Measurements from ENCODE around the gene MICAL1. TPM values are rescaled to one million over a fixed set of nuclear protein-coding genes. Genes with fewer than 3 reads are reported as not detected.

Gene MICAL1
- total RNA-seq, 1 experiment from 2014 or later, result 92.9 TPM

DNA sequence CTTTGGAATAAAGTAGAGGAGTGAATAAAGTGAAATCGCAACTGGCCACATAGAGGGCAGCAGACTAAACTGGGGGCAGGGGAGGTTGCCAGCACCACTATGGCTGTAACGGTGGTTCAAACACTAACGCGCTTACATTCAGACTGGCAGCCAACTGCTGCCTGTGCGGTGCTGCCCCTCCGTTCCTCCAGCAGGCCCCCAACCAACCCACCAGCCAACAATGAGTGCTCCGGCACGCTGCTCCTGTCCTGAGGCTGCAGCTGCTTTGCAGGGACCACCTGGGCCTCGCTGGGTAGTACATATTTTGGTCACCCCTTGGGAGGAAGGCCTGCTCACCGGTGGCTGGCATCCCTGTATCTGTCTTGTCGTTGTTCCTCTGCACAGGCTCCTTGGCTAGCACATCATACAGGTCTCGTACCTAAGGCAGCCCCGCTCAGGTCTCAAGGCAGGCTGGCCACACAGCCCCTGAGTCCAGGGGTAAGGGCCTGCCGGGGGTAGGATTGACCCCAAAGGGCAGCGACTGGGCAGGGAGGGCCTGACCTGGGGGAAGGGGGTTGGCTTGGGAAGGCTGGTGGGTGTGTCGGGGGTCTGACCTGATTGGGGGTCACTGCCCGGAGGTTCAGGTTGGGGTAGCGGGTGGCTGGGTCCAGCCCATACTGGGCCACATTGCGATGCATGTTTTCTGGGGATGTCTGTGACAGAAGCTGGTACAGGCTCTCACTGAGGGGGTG is 6.3 kb downstream of the MICAL1 start:
- Histone ChIP-seq H4K20me1 (ENCODE audit: control insufficient read depth, insufficient read depth, insufficient read length) (no peaks in the 10 kb centered on the region), H4K8ac (replicated peaks; ENCODE audit: insufficient read length, low read depth, low read length) (no peak overlapping the region)
- H3K9me3 Mint-ChIP-seq, result no peaks in the 10 kb centered on the region; a peak in 1 of 5 replicates

More for the DNA sequence above, 6.3 kb downstream of the MICAL1 start:
- TF ChIP-seq, protein P1, sequence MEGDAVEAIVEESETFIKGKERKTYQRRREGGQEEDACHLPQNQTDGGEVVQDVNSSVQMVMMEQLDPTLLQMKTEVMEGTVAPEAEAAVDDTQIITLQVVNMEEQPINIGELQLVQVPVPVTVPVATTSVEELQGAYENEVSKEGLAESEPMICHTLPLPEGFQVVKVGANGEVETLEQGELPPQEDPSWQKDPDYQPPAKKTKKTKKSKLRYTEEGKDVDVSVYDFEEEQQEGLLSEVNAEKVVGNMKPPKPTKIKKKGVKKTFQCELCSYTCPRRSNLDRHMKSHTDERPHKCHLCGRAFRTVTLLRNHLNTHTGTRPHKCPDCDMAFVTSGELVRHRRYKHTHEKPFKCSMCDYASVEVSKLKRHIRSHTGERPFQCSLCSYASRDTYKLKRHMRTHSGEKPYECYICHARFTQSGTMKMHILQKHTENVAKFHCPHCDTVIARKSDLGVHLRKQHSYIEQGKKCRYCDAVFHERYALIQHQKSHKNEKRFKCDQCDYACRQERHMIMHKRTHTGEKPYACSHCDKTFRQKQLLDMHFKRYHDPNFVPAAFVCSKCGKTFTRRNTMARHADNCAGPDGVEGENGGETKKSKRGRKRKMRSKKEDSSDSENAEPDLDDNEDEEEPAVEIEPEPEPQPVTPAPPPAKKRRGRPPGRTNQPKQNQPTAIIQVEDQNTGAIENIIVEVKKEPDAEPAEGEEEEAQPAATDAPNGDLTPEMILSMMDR (conservative IDR thresholded peaks at IDR 0.05), result no peak
- H3K9ac ChIP-seq (ENCODE audit: extremely low read depth, insufficient read length, low read length), result no peak overlapping the region
- no peak overlapping the region for H3K4me2 ChIP-seq (ENCODE audit: insufficient read depth, insufficient read length, low read length)
- H2BK5ac ChIP-seq (ENCODE audit: insufficient read length, low read length), result no peak overlapping the region
- H3K23ac ChIP-seq (ENCODE audit: insufficient read length, low read depth, low read length), result no peak overlapping the region
- H4K91ac ChIP-seq (ENCODE audit: insufficient read length, low read depth, low read length), result no peak overlapping the region
- Mint-ChIP-seq H3K4me3 (no peak overlapping the region), H3K27me3 (ENCODE audit: low read depth) (no peaks in the 10 kb centered on the region), H3K4me1 (peaks cover 4% of the 10 kb centered on the region in 2 experiments; a peak in 3 of 4 replicates), H3K36me3 (ENCODE audit: insufficient read depth in 1 of 3, low read depth in 3 of 3) (peaks cover 19 to 77% (median 59%) of the 10 kb centered on the region in 3 experiments), H3K27ac (peak overlapping the region in 1 of 3 experiments; percentile 55; a peak in 1 of 7 replicates)
- no peaks in the 10 kb centered on the region for H3K79me1 ChIP-seq (ENCODE audit: insufficient read depth, low read depth, low read length, poor library complexity, severe bottlenecking)
- H3K27ac ChIP-seq (ENCODE audit: insufficient read length, low read depth, low read length), result no peak overlapping the region
- H3K4ac ChIP-seq (ENCODE audit: low read depth, low read length), result no peak overlapping the region
- H3K79me2 ChIP-seq (ENCODE audit: insufficient read depth, low read length), result no peaks in the 10 kb centered on the region
- no CpG with 5 or more reads among the region's 19 CpGs for WGBS (ENCODE audit: extremely low coverage, insufficient read length, low lambda C conversion rate)
- no peak overlapping the region for H2BK120ac ChIP-seq (ENCODE audit: low read depth, low read length, poor library complexity, severe bottlenecking)
- H3K4me1 ChIP-seq (ENCODE audit: insufficient read depth, low read length), result no peaks in the 10 kb centered on the region
- no peak overlapping the region for H2AFZ ChIP-seq (ENCODE audit: low read length)
- H3K23me2 ChIP-seq (ENCODE audit: insufficient read length, low read depth, low read length, poor library complexity, severe bottlenecking), result no peaks in the 10 kb centered on the region
- no peak overlapping the region for H2BK12ac ChIP-seq (ENCODE audit: insufficient read length, low read depth, low read length)
- H3K18ac ChIP-seq (ENCODE audit: insufficient read length, low read depth, low read length), result no peak overlapping the region
- H3K56ac ChIP-seq (ENCODE audit: insufficient read length, low read depth, low read length), result no peak overlapping the region
- no peak overlapping the region for H4K5ac ChIP-seq (ENCODE audit: insufficient read length, low read depth, low read length)
- H3K27me3 ChIP-seq (ENCODE audit: insufficient read depth, low read length), result no peaks in the 10 kb centered on the region
- H3K14ac ChIP-seq (ENCODE audit: insufficient read depth, low read length), result no peak overlapping the region
- H2AK5ac ChIP-seq (ENCODE audit: insufficient read length, low read length), result no peak overlapping the region
- no peak for DNase-seq
- H2BK20ac ChIP-seq (ENCODE audit: low read depth, low read length, poor library complexity, severe bottlenecking), result no peak overlapping the region
- H2BK15ac ChIP-seq (ENCODE audit: low read depth, low read length), result no peak overlapping the region
- H3T11ph ChIP-seq (ENCODE audit: low read length), result no peak overlapping the region
- H3K9me3 ChIP-seq (ENCODE audit: control insufficient read depth, low read depth, low read length), result no peaks in the 10 kb centered on the region

All from H9 (cell line).